Left forelimb (tissue), 1 donor: ENCODE measurements around the gene PSMG1.
"Not testable (repeated sequence)": the region's sequence is repeated elsewhere in the genome, so short reads cannot be mapped to it uniquely, and the experiment has no call there.

ENCODE experiments used
- DNase-seq: peaks from one replicate; pipeline ENCODE4 v3.0.0-alpha.2; 2018; ENCODE audit warnings: low spot score

Gene PSMG1

DNA sequence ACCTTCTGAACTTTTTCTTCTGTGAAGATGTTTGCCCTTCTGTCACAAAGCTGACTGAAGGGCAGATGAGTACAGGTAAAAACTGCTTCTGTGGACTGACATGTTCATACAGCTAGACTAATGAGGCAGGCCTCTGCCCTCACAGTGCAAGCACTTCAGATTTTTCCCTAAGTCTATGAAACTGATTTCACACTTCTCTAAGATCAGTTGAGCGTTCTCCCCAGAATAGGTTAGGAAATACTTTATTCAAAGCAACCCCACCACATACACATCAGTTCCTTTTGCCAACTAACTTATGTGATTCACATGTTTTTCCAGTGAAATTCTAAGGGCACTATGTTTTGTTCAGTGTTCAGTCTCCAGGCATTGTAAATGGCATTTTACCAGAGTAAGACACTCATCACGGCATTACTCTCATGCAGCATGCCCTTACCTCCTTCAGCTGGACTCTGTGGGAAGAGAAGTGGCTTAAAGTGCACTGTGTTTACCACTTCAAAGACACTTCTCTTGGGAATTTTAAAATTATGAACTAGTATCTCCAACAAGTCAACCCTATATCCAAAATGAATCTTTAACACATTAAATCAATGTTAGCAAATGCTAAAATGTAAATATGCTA lies 5.4 kb upstream of the PSMG1 start:
- no peak for DNase-seq

DNA sequence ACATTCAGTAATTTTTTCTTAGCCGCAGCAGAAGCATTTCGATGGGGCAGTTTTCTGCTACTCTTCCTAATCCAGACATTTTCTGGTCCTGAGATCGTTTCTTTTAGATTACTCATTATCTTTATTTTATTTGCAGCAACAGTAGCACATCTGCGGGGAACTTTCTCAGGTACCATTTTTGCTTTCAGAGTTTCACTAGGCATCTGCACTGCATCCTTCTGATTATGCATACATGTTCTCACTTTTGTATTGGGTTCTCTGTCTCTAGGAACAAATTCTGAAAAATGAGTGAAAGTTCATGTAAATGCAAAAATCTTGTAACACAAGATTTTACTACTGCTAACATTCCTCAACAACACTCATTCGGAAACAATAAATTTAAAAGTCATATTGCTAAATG lies 3.9 kb upstream of the PSMG1 start:
- no peak for DNase-seq

GRCh38 chr21:39186676-39187075 lies 3.4 kb upstream of the PSMG1 start:
- no peak for DNase-seq

DNA sequence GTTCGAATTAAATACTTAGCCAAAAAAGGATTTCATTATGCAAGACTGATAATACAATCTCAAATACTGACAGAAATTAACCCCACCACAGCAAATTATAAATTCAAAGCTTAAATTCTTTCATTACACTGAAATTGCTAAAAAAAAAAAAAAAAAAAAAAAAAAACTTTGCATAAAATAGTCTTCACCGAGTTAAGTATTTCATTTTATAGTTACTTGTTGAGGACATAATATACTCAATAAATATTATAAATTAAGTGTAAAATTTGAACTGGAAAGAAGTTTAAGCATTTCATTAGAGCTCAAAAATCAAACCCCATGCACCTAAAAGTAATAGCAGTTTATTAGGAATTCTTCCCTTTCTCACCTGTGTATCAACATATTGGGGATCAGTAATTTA lies 1.9 kb upstream of the PSMG1 start:
- no peak for DNase-seq

GRCh38 chr21:39184050-39184980 lies 1.1 kb upstream of the PSMG1 start:
- DNase-seq: no peak

DNA sequence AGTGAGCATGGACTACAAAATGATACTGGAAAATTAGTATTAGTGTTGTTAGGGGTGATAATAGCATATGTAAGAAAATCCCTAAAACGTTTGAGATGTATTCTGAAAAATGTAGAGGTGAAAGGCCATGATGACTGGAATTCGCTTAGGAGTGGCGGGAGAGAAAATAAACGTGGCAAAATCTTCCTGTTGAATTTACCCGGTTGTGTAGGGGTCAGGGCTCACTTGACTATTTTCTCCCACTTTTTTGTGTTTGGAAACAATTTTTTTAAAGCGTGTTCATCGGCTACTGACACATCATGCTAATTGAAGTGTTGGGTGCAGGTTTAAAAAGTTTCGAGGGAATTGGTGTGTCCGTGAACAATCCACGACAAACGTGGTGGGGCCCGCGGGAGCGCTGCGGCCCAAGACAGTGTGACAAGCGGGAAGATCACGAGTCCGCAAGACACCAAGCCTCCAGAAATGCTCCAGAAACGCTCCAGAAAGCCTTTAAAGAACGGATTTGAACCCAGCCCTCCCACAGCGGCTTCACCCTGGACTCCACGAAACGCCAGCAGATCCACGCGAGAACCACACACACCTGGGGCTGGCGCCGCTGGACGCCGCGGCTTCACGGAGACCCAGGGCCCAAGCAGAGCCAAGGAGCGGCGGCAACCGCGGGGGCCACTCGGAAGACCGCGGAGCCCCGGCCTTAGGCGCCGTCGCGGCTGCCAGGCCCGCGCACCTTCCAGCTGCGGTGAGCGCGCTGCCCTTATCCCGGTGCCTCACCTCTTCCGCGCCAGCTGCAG lies 573 bp downstream of the PSMG1 start:
- DNase-seq: no peak

GRCh38 chr21:39182016-39182415 lies 1.2 kb downstream of the PSMG1 start:
- no peak for DNase-seq

DNA sequence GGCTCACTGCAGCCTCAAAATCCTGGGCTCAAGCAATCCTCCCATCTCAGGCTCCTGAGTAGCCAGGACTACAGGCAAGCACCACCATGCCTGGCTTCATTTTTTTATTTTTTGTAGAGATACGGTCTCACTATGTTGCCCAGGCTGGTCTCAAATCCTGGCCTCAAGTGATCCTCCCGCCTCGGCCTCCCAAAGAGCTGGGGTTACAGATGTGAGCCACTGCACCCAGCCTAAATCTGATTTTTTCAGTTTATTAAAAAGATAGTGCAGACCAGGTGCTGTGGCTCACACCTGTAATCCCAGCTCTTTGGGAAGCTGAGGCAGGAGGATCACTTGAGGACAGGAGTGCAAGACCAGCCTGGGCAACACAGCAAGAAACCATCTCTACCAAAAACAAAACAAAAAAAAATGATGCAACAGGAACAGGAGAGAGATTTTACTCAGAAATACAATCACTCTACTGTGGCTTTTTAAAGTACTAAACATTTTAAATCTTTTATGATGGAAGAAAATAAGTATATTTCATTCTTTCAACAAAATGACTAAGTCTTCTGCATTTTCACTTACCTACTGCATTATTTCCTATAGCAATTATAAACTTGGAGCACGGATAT lies 1.9 kb downstream of the PSMG1 start:
- no peak for DNase-seq

DNA sequence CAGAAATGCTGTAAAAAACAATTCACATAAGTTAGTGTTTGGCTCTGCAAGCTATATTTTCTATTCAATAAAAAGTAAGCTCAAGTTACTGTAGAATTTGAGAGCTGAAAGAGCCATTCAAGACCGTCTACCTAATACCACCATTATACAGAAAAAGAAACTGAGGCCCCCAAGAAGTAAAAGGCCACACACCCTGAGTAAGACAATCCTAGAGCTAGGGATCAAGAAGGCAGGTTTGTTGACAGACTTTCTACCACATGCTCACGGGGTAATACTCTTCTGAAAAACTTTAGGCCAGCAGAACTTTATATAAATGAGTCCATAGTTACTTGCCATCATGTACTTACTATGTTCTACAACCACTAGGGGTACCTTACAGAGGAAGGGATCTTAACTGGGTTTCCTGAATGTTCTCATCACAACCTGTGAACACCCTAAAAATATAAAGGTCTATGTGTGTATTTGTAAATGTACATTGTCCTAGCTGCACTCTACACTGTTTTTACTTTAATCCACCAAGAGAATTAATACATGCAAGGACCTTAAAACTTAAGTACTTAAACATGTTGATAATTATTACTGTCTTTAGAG lies 2.7 kb downstream of the PSMG1 start:
- no peak for DNase-seq

DNA sequence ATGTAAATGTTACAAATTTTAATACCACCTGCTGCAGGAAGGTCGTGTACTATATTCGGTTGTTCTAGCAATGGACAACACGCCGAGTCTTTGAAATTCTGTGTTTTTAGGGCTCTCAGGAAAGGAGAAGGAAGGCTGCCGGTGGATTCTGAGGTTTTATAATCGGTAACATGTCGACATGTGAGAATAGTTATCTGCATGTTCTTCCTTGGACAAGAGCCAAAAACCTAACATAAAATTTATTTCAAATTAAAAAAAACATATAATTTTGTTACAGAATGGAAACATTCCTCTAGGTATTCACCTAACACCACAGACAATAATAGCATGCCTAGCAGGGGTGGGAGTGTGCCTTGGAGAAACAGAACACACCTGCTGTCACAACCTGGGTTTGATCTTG lies 4.8 kb downstream of the PSMG1 start:
- DNase-seq: no peak

DNA sequence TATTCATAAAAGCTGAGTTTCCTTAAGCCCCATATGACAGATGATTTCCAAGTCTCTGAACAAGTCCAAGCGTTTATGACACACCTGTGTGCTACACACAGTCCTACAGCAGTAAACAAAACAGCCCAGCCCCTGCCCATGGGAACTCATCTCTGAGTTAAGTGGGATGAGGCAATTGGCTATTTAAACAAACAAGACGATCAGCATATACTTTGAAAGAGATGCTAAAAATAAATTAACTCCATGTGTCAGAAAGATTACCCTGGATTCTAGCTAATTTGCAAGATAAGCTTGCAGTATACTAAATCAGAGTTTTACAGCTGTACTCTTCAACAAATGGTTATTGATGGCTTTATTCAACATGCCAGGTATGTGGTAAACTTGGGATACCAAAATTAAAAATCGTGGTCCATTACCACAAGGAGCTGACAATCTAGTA lies 7.0 kb downstream of the PSMG1 start:
- DNase-seq: no peak

GRCh38 chr21:39175665-39176064 lies 7.6 kb downstream of the PSMG1 start:
- DNase-seq: no peak

DNA sequence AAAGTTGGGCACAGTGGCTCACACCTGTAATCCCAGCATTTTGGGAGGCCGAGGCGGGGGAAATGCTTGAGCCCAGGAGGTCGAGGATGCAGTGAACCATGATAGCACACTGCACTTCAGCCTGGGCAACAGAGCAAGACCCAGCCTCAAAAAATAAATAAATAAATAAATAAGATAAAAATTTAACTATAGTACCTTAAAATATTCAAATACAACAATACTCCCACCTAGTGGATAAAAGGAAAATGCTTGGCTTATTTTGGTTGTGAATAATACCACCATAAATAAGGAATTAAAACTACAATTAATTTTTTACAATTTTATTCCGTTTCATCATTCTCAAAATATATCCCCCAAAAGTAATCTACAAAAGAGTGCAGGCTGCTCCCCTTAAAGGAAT lies 8.1 kb downstream of the PSMG1 start:
- no peak for DNase-seq

DNA sequence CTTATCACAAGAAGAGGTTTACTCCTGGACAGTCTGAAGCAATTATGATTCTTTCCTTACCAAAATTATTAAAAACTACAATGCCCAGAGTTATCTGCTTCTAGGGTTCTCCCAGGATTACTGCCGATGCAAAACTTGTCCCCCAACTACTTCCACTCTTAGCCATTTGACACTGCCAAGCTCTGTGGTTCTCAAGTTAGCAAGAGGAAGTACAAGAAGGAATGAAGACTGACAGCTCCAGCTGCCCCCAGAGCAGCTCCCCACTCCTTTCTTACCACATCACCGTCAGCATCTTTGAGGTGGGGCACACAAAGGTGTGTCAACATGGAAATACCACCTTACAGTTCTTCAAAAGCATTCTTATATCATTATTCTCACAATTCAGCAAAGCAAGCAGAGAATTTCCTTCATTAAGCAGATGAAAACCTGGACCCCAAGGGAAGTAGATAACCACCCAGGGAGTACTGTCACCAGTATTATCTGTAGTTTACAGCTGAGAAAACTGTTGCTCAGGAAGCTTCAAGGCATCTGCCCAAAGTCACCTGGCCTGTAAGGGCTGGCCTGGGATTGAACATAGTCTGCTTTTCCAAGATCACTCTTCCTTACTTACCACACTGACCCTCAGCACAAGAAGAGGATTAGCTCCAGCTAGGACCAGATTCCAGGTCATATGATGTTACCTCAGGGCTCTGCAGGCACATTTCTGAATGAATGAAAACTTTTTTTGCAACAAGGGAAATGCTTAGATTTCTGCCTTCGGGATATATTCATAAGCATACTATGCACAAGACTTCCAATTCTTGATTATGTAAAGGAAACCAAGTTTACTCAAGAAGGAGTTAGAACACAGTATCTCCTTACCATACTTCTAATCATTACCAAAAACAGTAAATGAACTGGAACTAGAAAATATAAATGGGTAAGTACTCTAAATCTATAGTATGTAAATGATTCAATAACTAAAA lies 9.3 kb downstream of the PSMG1 start:
- DNase-seq: no peak

DNA sequence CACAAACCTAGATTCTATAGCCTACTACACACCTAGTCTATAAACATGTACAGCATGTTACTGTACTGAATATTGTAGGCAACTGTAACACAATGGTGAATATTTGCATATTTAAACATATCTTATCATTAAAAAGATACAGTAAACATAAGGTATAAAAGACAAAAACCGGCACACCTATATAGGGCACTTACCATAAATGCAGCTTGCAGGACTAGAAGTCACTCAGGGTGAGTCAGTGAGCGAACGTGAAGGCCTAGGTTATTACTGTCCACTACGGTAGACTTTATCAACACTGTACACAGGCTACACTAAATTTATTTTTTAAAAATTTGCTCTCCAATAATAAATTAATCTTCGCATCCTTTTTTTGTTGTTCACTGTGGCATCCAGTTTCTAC lies 13.3 kb downstream of the PSMG1 start:
- no peak for DNase-seq

- DNase-seq: no peak
Observed at GRCh38 chr21:39168800-39169199, 14.5 kb downstream of the PSMG1 start.

GRCh38 chr21:39164523-39164922 lies 18.7 kb downstream of the PSMG1 start:
- no peak for DNase-seq

DNA sequence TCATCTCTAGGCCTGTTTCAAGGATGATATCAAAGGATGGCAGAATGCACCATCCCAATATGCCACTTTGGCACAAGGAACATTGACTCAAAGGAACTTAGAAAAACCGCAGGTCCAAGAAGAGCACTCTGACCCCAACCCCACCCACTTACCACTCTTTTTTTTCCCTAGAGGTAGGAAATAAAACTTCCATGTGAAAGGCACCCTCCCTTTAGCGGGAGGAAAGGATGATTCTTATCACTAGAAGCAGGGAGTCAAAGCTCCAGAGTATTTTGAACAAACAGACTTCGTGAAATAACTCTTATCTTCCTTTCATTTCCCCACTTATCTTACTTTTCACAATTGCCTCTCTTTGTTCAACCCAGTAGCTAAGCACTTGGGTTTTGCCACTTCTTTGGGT lies 22.2 kb downstream of the PSMG1 start:
- DNase-seq: no peak

GRCh38 chr21:39159342-39160063 lies 23.7 kb downstream of the PSMG1 start:
- DNase-seq: no peak

DNA sequence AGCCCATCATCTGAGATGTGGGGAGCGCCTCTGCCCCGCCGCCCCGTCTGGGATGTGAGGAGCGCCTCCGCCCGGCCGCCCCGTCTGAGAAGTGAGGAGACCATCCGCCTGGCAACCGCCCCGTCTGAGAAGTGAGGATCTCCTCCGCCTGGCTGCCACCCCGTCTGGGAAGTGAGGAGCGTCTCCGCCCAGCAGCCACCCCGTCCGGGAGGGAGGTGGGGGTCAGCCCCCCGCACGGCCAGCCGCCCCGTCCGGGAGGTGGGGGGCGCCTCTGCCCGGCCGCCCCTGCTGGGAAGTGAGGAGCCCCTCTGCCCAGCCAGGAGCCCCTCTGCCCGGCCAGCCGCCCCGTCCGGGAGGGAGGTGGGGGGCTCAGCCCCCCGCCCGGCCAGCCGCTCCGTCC lies 26.0 kb downstream of the PSMG1 start:
- not testable (repeated sequence) for DNase-seq
